Chondrocyte (in vitro differentiated cells): Measurements from ENCODE around the gene CDK6. TPM values are rescaled to one million over a fixed set of nuclear protein-coding genes. Genes with fewer than 3 reads are reported as not detected.
A peak's percentile ranks its signal among the peaks of the same experiment; 100 is the strongest.

Experiments
- DNase-seq: peaks from one replicate; pipeline ENCODE4 v3.0.0; 2021; ENCODE audit warnings: mixed read lengths, low spot score
- H3K27ac Mint-ChIP-seq: one replicate; pipeline ENCODE4 v1.8.0; 2021; ENCODE audit warnings: mild to moderate bottlenecking, moderate library complexity, mixed read lengths; ENCODE audit not compliant: unreplicated experiment
- H3K27me3 Mint-ChIP-seq: 2 replicates; pipeline ENCODE4 v1.8.0; 2021; ENCODE audit warnings: low read depth, mixed read lengths
- H3K36me3 Mint-ChIP-seq: 2 replicates; pipeline ENCODE4 v1.8.0; 2021; ENCODE audit warnings: low read depth, mixed read lengths
- H3K4me1 Mint-ChIP-seq: 2 replicates; pipeline ENCODE4 v1.8.0; 2021; ENCODE audit warnings: low read depth, mild to moderate bottlenecking, mixed read lengths
- H3K4me3 Mint-ChIP-seq: one replicate; pipeline ENCODE4 v1.8.0; 2021; ENCODE audit warnings: mild to moderate bottlenecking, moderate library complexity, mixed read lengths; ENCODE audit not compliant: unreplicated experiment
- H3K9me3 Mint-ChIP-seq: 2 replicates; pipeline ENCODE4 v1.8.0; 2021; ENCODE audit warnings: low read depth, mixed read lengths
- total RNA-seq: library from RNA; stranded (reverse); gene quantifications from 3 replicates; pipeline ENCODE4 v1.2.1, GENCODE V29; 2021
- TF ChIP-seq, protein P1 (sequence below): fragments of 200-600 bp; sonication (generic); IDR thresholded peaks from 2 replicates; pipeline ENCODE4 v1.5.0; 2021; ENCODE audit warnings: antibody characterized with exemption, mild to moderate bottlenecking, moderate library complexity

The CDK6 gene
- total RNA-seq, 1 donor from 2014 or later = 162 TPM

DNA sequence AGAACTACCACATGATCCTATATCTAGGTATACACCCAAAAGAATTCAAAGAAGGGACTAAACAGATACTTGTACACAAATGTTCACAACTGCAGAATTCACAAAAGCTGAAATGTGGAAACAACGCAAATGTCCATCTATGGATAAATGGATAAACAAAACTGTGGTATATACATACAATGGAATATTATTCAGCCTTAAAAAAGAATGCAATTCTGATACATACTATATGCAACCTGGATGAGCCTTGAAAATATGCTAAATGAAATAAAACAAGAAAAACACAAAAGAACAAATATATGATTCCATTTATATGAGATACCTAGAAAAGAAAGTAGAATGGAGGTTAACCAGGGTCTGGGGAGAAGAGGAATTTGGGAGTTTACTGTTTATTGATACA, 253.4 kb downstream of the CDK6 start:
- no peak overlapping the region for H3K4me3 Mint-ChIP-seq
- no peak for DNase-seq
- no peak overlapping the region for H3K27ac Mint-ChIP-seq
- TF ChIP-seq, protein P1, sequence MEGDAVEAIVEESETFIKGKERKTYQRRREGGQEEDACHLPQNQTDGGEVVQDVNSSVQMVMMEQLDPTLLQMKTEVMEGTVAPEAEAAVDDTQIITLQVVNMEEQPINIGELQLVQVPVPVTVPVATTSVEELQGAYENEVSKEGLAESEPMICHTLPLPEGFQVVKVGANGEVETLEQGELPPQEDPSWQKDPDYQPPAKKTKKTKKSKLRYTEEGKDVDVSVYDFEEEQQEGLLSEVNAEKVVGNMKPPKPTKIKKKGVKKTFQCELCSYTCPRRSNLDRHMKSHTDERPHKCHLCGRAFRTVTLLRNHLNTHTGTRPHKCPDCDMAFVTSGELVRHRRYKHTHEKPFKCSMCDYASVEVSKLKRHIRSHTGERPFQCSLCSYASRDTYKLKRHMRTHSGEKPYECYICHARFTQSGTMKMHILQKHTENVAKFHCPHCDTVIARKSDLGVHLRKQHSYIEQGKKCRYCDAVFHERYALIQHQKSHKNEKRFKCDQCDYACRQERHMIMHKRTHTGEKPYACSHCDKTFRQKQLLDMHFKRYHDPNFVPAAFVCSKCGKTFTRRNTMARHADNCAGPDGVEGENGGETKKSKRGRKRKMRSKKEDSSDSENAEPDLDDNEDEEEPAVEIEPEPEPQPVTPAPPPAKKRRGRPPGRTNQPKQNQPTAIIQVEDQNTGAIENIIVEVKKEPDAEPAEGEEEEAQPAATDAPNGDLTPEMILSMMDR = no peak
- peaks cover 4% of the 10 kb centered on the region for H3K36me3 Mint-ChIP-seq
- H3K27me3 Mint-ChIP-seq = no peaks in the 10 kb centered on the region
- peaks cover 4% of the 10 kb centered on the region for H3K9me3 Mint-ChIP-seq
- H3K4me1 Mint-ChIP-seq = peaks cover 33% of the 10 kb centered on the region

GRCh38 chr7:92576296-92576695, 260.1 kb downstream of the CDK6 start:
- Mint-ChIP-seq H3K4me1 (no peaks in the 10 kb centered on the region), H3K36me3 (peaks cover 20% of the 10 kb centered on the region), H3K4me3 (no peak overlapping the region), H3K27ac (no peak overlapping the region), H3K9me3 (no peaks in the 10 kb centered on the region), H3K27me3 (no peaks in the 10 kb centered on the region)
- TF ChIP-seq, protein P1 = no peak
- no peak for DNase-seq

GRCh38 chr7:92569137-92569536, 267.2 kb downstream of the CDK6 start:
- no peak for DNase-seq
- Mint-ChIP-seq H3K27ac (no peak overlapping the region), H3K36me3 (peaks cover 15% of the 10 kb centered on the region), H3K4me1 (peaks cover 3% of the 10 kb centered on the region), H3K27me3 (no peaks in the 10 kb centered on the region), H3K9me3 (no peaks in the 10 kb centered on the region), H3K4me3 (no peak overlapping the region)
- TF ChIP-seq, protein P1 = no peak

GRCh38 chr7:92567460-92567859, 268.9 kb downstream of the CDK6 start:
- Mint-ChIP-seq H3K27ac (peak overlapping the region; percentile 24), H3K4me1 (peaks cover 3% of the 10 kb centered on the region), H3K36me3 (peaks cover 26% of the 10 kb centered on the region), H3K27me3 (no peaks in the 10 kb centered on the region), H3K9me3 (no peaks in the 10 kb centered on the region), H3K4me3 (no peak overlapping the region)
- no peak for DNase-seq
- TF ChIP-seq, protein P1 = no peak

GRCh38 chr7:92563345-92563744, 273.0 kb downstream of the CDK6 start:
- H3K27me3 Mint-ChIP-seq = no peaks in the 10 kb centered on the region
- TF ChIP-seq, protein P1 = no peak
- no peak overlapping the region for H3K27ac Mint-ChIP-seq
- H3K4me1 Mint-ChIP-seq = peaks cover 3% of the 10 kb centered on the region
- H3K36me3 Mint-ChIP-seq = peaks cover 28% of the 10 kb centered on the region
- no peak overlapping the region for H3K4me3 Mint-ChIP-seq
- H3K9me3 Mint-ChIP-seq = no peaks in the 10 kb centered on the region
- DNase-seq = no peak
